Measurements from ENCODE around the gene MCMBP. TPM values are rescaled to one million over a fixed set of nuclear protein-coding genes. Genes with fewer than 3 reads are reported as not detected.
"Not testable (repeated sequence)": the region's sequence is repeated elsewhere in the genome, so short reads cannot be mapped to it uniquely, and the experiment has no call there.

MCMBP gene
- total and polyA plus RNA-seq, 4 donors: 25.8 to 53.0 (median 50.2) TPM

DNA sequence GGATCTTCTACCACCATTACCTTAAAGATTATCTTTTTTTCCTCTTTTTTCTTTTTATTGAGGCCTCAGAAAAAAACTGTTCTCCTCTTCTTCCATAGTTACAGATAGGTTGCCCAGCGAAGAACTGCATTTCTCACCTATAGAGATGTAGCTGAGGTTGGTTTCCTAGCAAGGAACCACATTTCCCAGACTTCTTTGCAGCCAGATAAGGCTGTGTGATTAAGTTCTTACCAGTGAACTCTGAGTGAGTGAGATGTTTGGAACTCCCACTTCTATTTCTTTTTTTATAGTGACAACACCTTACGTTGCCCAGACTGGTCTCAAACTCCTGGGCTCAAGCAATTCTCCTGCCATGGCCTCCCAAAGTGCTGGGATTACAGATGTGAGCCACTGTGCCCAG lies 5.9 kb upstream of the MCMBP start:
- Histone ChIP-seq H3K4me3 (no peak overlapping the region), H3K27ac (ENCODE audit: low read depth in 1 of 2, low read length in 1 of 2) (no peak overlapping the region), H3K9ac (ENCODE audit: insufficient read depth in 1 of 2, low read length in 2 of 2) (no peak overlapping the region), H3K36me3 (ENCODE audit: control insufficient read depth in 4 of 4, insufficient read depth in 4 of 4, low read length in 4 of 4) (no peaks in the 10 kb centered on the region), H3K9me3 (ENCODE audit: control insufficient read depth in 4 of 4, insufficient read depth in 3 of 4, low read length in 3 of 4) (no peaks in the 10 kb centered on the region), H3K27me3 (ENCODE audit: control insufficient read depth in 3 of 3, insufficient read depth in 3 of 3, low read length in 2 of 3) (no peaks in the 10 kb centered on the region), H3K4me1 (ENCODE audit: control insufficient read depth in 5 of 5, insufficient read depth in 5 of 5, low read length in 5 of 5) (peaks cover 0 to 5% (median 3%) of the 10 kb centered on the region in 5 donors)
- WGBS, 2 donors: 70 to 89% methylated on average over 2 of the region's 2 CpGs
- ATAC-seq (ENCODE audit: insufficient read depth, low FRiP score): no peak
- no peak for DNase-seq
- TF ChIP-seq, protein P1, sequence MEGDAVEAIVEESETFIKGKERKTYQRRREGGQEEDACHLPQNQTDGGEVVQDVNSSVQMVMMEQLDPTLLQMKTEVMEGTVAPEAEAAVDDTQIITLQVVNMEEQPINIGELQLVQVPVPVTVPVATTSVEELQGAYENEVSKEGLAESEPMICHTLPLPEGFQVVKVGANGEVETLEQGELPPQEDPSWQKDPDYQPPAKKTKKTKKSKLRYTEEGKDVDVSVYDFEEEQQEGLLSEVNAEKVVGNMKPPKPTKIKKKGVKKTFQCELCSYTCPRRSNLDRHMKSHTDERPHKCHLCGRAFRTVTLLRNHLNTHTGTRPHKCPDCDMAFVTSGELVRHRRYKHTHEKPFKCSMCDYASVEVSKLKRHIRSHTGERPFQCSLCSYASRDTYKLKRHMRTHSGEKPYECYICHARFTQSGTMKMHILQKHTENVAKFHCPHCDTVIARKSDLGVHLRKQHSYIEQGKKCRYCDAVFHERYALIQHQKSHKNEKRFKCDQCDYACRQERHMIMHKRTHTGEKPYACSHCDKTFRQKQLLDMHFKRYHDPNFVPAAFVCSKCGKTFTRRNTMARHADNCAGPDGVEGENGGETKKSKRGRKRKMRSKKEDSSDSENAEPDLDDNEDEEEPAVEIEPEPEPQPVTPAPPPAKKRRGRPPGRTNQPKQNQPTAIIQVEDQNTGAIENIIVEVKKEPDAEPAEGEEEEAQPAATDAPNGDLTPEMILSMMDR (IDR thresholded peaks at IDR 0.05; ENCODE audit: control extremely low read depth, extremely low read depth): no peak

GRCh38 chr10:119872860-119873681 lies 428 bp upstream of the MCMBP start:
- WGBS, 2 donors: 0% methylated on average over 58 to 75 of the region's 75 CpGs
- ATAC-seq (ENCODE audit: insufficient read depth, low FRiP score) (peak; percentile 98), DNase-seq (peak; percentile 92 to 96 (median 92))
- H3K27me3 ChIP-seq (ENCODE audit: control insufficient read depth in 3 of 3, insufficient read depth in 3 of 3, low read length in 2 of 3): no peaks in the 10 kb centered on the region
- no peaks in the 10 kb centered on the region for H3K9me3 ChIP-seq (ENCODE audit: control insufficient read depth in 4 of 4, insufficient read depth in 3 of 4, low read length in 3 of 4)
- peak overlapping the region; percentile 34 to 43 for H3K9ac ChIP-seq (ENCODE audit: insufficient read depth in 1 of 2, low read length in 2 of 2)
- H3K27ac ChIP-seq (ENCODE audit: low read depth in 1 of 2, low read length in 1 of 2): peak overlapping the region; percentile 90 to 94
- H3K4me3 ChIP-seq: peak overlapping the region; percentile 93
- peaks cover 2 to 21% (median 7%) of the 10 kb centered on the region in 5 donors for H3K4me1 ChIP-seq (ENCODE audit: control insufficient read depth in 5 of 5, insufficient read depth in 5 of 5, low read length in 5 of 5)
- peaks cover 0 to 1% (median 0%) of the 10 kb centered on the region in 4 donors for H3K36me3 ChIP-seq (ENCODE audit: control insufficient read depth in 4 of 4, insufficient read depth in 4 of 4, low read length in 4 of 4)
- TF ChIP-seq, protein P1 (IDR thresholded peaks at IDR 0.05; ENCODE audit: control extremely low read depth, extremely low read depth): no peak

DNA sequence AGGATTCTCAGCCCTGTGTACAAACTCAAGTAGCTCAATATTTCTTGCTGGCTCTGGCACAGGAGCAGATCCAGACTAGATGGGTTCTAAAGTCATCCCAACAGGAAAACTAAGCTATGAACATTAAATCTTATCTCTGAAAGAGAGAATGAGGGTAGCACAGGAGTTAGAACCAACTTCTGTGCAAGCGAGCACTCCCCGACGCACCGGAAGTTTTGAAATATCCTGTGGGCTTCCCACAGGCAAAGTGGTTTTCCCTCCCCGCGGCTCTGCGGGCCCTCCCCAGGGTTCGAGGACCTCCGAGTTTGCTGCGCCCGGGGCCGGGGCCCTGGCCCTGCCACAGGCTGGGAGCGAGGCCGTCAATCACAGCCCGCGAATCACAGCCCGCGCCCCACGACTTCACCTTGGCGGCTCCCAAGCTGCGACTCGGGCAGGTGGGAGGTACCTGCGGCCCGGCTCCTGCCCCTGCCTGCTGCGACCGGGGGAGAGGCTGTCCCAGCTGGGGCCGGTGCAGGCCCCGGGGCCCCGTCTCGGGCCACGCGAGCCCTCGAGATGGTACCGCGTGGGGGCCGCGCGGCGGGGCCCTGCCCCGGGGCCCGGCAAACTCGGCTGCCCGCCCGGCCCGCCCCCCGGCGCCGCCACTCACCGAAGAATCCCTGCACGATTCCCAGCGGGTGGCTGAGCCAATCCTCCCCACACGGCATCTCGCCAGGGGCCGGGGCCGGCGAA lies 598 bp downstream of the MCMBP start:
- DNase-seq (peak; percentile 56 to 71 (median 68)), ATAC-seq (ENCODE audit: insufficient read depth, low FRiP score) (peak; percentile 13)
- TF ChIP-seq, protein P1 (IDR thresholded peaks at IDR 0.05; ENCODE audit: control extremely low read depth, extremely low read depth): no peak
- Histone ChIP-seq H3K9ac (ENCODE audit: insufficient read depth in 1 of 2, low read length in 2 of 2) (peak overlapping the region; percentile 53 to 78), H3K36me3 (ENCODE audit: control insufficient read depth in 4 of 4, insufficient read depth in 4 of 4, low read length in 4 of 4) (peaks cover 0 to 1% (median 0%) of the 10 kb centered on the region in 4 donors), H3K9me3 (ENCODE audit: control insufficient read depth in 4 of 4, insufficient read depth in 3 of 4, low read length in 3 of 4) (no peaks in the 10 kb centered on the region), H3K4me3 (peak overlapping the region; percentile 93), H3K27ac (ENCODE audit: low read depth in 1 of 2, low read length in 1 of 2) (peak overlapping the region; percentile 85 to 91), H3K4me1 (ENCODE audit: control insufficient read depth in 5 of 5, insufficient read depth in 5 of 5, low read length in 5 of 5) (peaks cover 2 to 21% (median 7%) of the 10 kb centered on the region in 5 donors), H3K27me3 (ENCODE audit: control insufficient read depth in 3 of 3, insufficient read depth in 3 of 3, low read length in 2 of 3) (no peaks in the 10 kb centered on the region)
- WGBS, 2 donors: 0% methylated on average over 48 to 56 of the region's 56 CpGs

- H3K9ac ChIP-seq (ENCODE audit: insufficient read depth in 1 of 2, low read length in 2 of 2); H3K9me3 ChIP-seq (ENCODE audit: control insufficient read depth in 4 of 4, insufficient read depth in 3 of 4, low read length in 3 of 4); DNase-seq; H3K4me3 ChIP-seq; ATAC-seq (ENCODE audit: insufficient read depth, low FRiP score); H3K27ac ChIP-seq (ENCODE audit: low read depth in 1 of 2, low read length in 1 of 2); H3K27me3 ChIP-seq (ENCODE audit: control insufficient read depth in 3 of 3, insufficient read depth in 3 of 3, low read length in 2 of 3): not testable (repeated sequence)
- WGBS, 2 donors: 88 to 91% methylated on average over 4 of the region's 4 CpGs
- Histone ChIP-seq H3K36me3 (ENCODE audit: control insufficient read depth in 4 of 4, insufficient read depth in 4 of 4, low read length in 4 of 4) (peaks cover 0 to 12% (median 3%) of the 10 kb centered on the region in 4 donors), H3K4me1 (ENCODE audit: control insufficient read depth in 5 of 5, insufficient read depth in 5 of 5, low read length in 5 of 5) (peaks cover 2 to 21% (median 9%) of the 10 kb centered on the region in 5 donors)
Observed at GRCh38 chr10:119869398-119869797, 3.2 kb downstream of the MCMBP start.

Data from lung (tissue), 12 donors.